Stimulated activated effector memory CD8-positive, alpha-beta T cell treated with anti-CD3 and anti-CD28 coated beads, Interleukin-12 subunit alpha, Interleukin-12 subunit beta, amount 100 ng/mL, for 72 hours (primary cell): ENCODE data around the gene FLT4.
A peak's percentile ranks its signal among the peaks of the same experiment; 100 is the strongest.

Experiments used
- ATAC-seq: fragments of 150-1000 bp; cut with Tn5 transposase; 2 replicates; pipeline ENCODE4 v1.10.0; 2021
- DNase-seq, 2 donors: peaks; one replicate each; pipeline ENCODE4 v3.0.0; 2021 to 2022; ENCODE audit warnings: low spot score in 2 of 2
- H3K27ac Mint-ChIP-seq: one replicate; pipeline ENCODE4 v1.8.0; 2022; ENCODE audit warnings: mild to moderate bottlenecking, mixed read lengths
- H3K36me3 Mint-ChIP-seq: one replicate; pipeline ENCODE4 v1.8.0; 2022; ENCODE audit warnings: mild to moderate bottlenecking, mixed read lengths
- H3K4me1 Mint-ChIP-seq: one replicate; pipeline ENCODE4 v1.8.0; 2022; ENCODE audit warnings: mixed read lengths
- H3K4me3 Mint-ChIP-seq: one replicate; pipeline ENCODE4 v1.8.0; 2022; ENCODE audit warnings: mild to moderate bottlenecking, mixed read lengths
- H3K9me3 Mint-ChIP-seq: one replicate; pipeline ENCODE4 v1.8.0; 2022; ENCODE audit warnings: mixed read lengths

FLT4 gene

DNA sequence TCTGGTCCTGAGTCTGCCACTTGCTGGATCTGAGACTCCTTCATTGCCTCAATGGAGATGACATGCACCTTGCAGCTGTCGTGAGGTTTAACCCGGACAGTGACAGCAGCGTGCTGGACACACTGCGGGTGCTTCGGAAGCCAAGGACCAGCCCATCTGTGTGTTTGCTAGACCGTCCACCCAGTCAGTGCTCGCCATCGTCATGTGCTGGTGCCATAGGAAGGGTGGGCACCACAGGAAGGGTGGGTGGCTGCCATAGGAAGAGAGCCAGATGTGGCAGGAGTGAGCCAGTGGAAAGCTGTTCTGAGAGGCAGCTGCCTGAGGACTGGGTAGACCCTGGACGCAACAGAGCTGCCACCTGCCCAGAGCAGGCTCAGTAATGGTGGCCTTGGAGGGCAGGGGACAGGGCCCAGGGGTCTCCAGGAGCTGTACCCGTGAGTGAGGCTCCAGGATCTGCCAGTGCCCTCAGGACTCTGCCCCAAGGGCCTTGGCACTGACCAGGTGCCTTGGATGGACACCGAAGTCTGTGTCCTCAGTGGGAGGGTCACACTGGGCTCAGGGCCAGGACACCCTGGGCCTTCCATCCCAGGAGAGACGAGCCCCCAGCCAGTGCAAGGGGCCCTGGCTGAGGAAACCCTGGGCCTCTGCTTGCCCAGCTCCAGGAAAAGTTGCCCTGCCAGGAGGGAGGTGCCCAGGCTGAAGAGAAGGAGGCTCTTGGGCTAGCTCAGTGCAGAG lies 21.8 kb downstream of the FLT4 start:
- Mint-ChIP-seq H3K9me3 (no peaks in the 10 kb centered on the region), H3K36me3 (no peaks in the 10 kb centered on the region), H3K4me3 (no peak overlapping the region), H3K27ac (no peak overlapping the region), H3K4me1 (peaks cover 17% of the 10 kb centered on the region)
- ATAC-seq (no peak), DNase-seq (no peak)

DNA sequence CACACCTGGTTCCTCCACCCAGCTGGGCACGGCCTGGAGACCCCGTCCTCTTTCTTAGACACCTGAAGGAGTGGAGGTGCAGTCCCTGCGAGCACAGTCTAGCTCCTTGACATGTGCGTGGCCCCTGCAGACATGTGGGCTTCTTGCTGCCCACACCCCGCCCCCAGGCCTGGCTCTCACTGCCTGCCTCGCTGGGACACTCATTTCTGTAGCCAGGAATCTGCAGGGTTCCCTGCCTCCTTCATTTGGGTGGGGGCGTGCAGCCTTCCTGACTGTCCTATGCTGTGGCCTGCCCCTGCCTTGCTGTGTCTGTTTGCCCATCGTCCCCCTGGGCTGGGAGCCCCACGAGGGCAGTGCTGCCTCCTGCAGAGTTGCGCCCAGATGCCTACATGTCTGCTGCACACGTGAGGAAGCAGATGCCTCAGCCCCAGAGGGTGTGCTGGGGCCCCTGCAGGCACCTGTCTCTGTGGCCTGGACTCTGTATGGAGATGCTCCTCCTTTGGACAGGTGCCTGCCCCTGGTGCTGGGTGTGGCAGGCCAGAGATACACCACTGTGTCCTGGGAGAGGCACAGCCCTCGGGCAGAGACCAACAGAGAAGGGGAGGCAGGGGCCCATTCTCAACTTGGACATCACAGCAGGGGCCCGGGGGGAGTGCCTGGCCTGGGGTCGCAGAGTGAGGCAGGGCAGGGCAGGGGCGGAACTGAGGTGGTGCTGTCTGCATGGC lies 22.6 kb downstream of the FLT4 start:
- DNase-seq, result no peak
- H3K36me3 Mint-ChIP-seq, result no peaks in the 10 kb centered on the region
- peaks cover 17% of the 10 kb centered on the region for H3K4me1 Mint-ChIP-seq
- H3K27ac Mint-ChIP-seq, result peak overlapping the region; percentile 34
- no peak for ATAC-seq
- H3K9me3 Mint-ChIP-seq, result no peaks in the 10 kb centered on the region
- H3K4me3 Mint-ChIP-seq, result no peak overlapping the region

DNA sequence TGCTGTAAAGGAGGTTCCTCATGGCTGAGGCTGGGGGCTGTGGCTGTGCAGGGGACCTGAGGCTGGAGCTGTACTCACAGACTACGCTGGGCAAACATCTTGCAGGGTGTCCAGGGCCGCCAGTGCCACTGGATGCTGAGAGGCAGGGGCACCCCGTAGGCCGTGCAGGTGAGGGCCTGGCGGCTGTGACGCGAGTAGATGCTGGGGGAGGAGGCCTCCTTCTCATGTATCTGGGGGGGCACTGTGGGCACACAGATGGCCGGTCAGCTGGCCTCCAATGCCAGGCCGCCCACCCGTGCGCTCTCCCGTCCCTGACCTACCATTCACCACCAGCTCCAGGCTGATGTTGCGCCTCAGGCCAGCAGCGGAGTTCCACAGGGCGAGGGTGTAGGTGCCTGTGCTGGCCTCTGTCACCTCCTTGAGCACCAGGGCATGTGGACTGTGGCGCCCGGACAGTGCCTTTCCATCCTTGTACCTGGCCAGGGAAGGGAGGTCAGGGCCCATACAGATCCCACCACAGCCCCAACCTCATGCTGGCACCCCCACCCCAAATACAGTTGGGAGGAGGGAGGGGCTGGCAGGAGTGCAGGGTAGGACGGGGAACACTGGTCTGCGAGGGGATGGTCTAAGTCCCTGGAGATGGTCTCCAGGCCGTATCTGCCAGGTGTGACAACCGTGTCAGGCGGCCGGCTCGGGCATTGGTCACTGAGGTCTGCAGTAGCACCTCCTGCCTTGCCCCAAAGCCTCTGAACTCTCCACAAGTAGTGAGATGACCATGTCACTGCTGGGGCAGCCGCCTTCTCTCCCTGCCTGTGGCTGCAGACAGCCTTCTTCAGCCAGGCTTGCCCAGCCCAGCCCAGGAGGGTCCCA lies 23.4 kb downstream of the FLT4 start:
- no peaks in the 10 kb centered on the region for H3K9me3 Mint-ChIP-seq
- H3K27ac Mint-ChIP-seq, result peak overlapping the region; percentile 67
- no peak for DNase-seq
- peaks cover 17% of the 10 kb centered on the region for H3K4me1 Mint-ChIP-seq
- no peak for ATAC-seq
- no peak overlapping the region for H3K4me3 Mint-ChIP-seq
- no peaks in the 10 kb centered on the region for H3K36me3 Mint-ChIP-seq

DNA sequence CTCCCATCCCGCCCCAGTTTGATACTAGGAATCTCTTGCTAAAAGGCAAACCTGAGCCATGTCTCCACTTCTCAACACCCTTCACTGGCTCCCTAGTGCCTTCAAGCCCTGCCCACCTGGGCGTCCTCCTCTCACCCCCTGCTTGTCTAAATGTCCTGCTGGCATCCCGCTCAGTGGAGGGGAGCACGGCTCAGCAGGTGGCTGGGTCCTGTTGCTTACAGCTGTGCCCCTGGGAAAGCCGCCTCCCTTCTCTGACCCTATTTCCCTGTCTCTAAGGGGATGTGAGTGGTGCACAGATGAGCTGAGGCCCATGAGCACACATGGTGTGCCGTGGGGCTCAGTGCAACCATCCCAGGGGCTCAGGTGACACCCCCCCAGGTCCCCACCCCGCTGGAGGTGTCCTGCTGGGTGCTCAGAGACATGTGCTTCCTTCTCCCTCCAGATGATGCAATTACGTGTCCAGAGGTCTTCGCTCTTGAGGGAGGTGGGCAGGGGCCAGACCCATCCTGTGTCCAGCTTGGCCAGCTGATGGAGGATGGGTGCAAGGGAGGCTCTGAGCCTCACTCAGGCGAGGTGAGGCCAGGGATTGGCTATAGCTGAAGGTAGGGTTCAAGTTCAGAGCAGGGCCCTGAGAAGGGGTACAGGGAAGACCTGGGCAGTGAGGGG lies 24.1 kb downstream of the FLT4 start:
- H3K36me3 Mint-ChIP-seq, result no peaks in the 10 kb centered on the region
- no peak for ATAC-seq
- H3K4me3 Mint-ChIP-seq, result no peak overlapping the region
- no peak for DNase-seq
- peak overlapping the region; percentile 67 for H3K27ac Mint-ChIP-seq
- H3K9me3 Mint-ChIP-seq, result no peaks in the 10 kb centered on the region
- H3K4me1 Mint-ChIP-seq, result peaks cover 17% of the 10 kb centered on the region

DNA sequence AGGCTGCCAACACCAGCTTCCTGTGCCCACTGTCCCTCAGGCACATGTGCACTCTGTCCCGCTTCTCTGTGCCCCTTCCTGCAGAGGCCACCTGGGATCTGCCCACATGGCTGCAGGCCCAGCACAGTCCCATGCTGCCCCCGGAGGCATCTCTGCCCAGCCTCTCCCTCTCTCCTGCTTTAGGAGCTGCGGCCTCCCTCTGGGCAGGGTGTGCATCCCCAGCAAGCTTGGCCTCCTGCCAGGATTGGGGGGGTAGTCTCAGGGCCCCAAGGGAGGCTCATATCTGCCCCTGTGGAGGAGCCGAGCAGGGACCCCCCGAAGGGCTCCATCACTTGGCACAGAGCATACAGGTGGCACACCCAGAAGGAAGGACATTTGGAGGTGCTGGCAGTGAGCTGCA lies 24.8 kb downstream of the FLT4 start:
- no peak for ATAC-seq
- Mint-ChIP-seq H3K36me3 (no peaks in the 10 kb centered on the region), H3K9me3 (no peaks in the 10 kb centered on the region), H3K4me3 (no peak overlapping the region), H3K27ac (peak overlapping the region; percentile 67), H3K4me1 (peaks cover 17% of the 10 kb centered on the region)
- no peak for DNase-seq

DNA sequence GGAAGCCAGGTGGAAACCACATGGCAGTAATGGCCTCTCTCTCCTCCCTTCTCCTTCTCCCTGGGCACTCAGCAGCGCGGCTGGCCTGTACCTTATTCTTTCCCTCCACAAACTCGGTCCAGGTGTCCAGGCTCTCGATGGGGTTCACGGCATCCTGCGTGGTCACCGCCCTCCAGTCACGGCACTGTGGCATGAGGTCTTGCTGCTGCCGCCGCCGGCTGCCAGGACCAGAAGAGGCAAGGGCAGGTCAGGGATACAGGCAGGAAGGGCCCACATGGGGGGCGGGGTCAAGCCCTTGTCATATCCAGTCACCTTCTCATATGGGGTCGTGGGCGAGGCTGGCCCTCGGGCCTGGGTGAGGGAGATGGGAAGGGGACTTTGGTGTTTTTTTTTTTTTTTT lies 25.6 kb downstream of the FLT4 start:
- H3K27ac Mint-ChIP-seq, result peak overlapping the region; percentile 67
- no peaks in the 10 kb centered on the region for H3K9me3 Mint-ChIP-seq
- peaks cover 17% of the 10 kb centered on the region for H3K4me1 Mint-ChIP-seq
- no peaks in the 10 kb centered on the region for H3K36me3 Mint-ChIP-seq
- ATAC-seq (no peak), DNase-seq (no peak)
- no peak overlapping the region for H3K4me3 Mint-ChIP-seq

DNA sequence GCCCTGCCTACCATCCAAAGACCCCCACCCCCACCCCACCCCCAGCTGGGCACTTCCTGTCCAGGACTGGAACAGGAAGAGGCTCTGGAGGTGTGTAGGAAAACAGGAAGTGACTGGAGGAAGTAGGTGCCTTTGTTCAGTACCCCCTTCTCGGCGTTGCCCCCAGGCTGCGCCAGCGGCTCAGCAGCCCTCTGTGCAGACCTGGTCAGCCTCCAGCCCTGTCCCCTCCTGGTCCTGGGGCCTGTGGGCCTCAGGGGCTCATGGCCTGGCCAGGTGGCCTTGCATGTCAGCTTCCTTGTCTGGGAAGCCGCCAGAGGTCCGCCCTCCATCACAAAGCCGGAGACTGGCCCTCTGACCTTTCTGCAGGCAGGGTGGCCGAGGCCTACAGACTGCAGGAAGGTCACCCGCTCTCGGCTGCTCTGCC lies 26.0 kb downstream of the FLT4 start:
- DNase-seq, result no peak
- peaks cover 17% of the 10 kb centered on the region for H3K4me1 Mint-ChIP-seq
- peak overlapping the region; percentile 67 for H3K27ac Mint-ChIP-seq
- ATAC-seq, result no peak
- H3K36me3 Mint-ChIP-seq, result no peaks in the 10 kb centered on the region
- H3K9me3 Mint-ChIP-seq, result no peaks in the 10 kb centered on the region
- H3K4me3 Mint-ChIP-seq, result no peak overlapping the region

DNA sequence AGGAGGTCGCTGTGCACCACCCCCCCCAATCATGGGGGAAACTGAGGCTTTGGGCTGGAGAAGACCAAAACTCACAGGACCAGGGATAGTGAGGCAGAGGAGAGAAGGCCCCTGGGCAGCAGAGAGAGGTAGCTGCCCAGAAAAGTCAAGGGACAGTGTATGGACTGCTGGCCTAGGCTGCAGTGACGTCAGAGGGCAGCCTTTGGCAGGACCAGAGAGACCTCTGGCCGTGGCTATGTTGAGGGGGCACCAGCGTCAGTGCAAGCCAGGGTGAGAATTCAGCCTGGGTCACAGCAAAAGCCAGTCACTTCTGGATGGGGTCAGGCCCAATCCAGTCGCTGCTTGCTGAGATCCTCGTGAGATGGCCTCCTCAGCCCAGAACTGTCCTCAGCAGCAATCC lies 26.5 kb downstream of the FLT4 start:
- no peak overlapping the region for H3K27ac Mint-ChIP-seq
- DNase-seq (no peak), ATAC-seq (no peak)

DNA sequence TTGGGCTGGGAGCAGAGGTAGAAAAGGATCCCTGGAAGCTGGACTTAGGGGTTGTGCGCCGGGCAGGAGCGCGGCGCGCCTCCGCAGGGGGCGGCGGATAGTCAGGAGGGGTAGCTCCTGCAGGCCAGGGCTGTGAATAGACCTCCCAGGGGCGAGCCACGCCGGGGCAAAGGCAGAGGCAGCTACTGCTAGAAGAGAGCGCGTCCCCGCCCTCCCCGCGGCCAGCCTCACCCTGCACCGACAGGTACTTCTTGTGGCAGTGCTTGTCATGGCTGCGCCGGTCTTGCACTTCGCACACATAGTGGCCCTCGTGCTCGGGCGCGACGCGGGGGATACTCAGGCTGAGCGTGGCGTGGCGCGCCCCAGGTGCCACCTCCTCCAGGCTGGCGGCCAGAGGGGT lies 28.1 kb downstream of the FLT4 start:
- no peaks in the 10 kb centered on the region for H3K36me3 Mint-ChIP-seq
- H3K27ac Mint-ChIP-seq, result no peak overlapping the region
- no peak for ATAC-seq
- no peaks in the 10 kb centered on the region for H3K9me3 Mint-ChIP-seq
- peaks cover 17% of the 10 kb centered on the region for H3K4me1 Mint-ChIP-seq
- no peak for DNase-seq
- no peak overlapping the region for H3K4me3 Mint-ChIP-seq

More for the DNA sequence above, 26.5 kb downstream of the FLT4 start:
- Mint-ChIP-seq H3K4me3 (no peak overlapping the region), H3K36me3 (no peaks in the 10 kb centered on the region), H3K4me1 (peaks cover 17% of the 10 kb centered on the region), H3K9me3 (no peaks in the 10 kb centered on the region)

DNA sequence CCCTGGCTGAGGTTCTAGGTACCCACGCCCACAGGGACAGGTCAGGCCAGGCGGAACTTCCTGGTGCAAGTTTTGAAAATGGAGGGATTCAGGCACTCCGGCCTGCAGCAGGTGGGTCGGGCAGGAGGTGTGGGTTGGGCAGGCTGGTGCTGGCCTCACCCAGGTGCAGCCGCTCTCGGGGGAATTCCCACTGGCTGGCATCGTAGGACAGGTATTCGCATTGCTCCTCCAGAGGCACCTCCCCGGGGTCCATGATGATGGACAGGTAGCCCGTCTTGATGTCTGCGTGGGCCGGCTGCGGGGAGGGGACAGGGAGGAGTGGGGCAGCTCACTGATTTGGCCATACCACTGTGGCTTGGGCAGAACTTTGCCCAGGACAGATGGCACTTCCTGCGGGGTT lies 29.4 kb downstream of the FLT4 start:
- no peak overlapping the region for H3K27ac Mint-ChIP-seq
- H3K4me3 Mint-ChIP-seq, result peak overlapping the region; percentile 33
- DNase-seq (no peak), ATAC-seq (no peak)
- H3K4me1 Mint-ChIP-seq, result peaks cover 13% of the 10 kb centered on the region
- no peaks in the 10 kb centered on the region for H3K36me3 Mint-ChIP-seq
- H3K9me3 Mint-ChIP-seq, result no peaks in the 10 kb centered on the region

DNA sequence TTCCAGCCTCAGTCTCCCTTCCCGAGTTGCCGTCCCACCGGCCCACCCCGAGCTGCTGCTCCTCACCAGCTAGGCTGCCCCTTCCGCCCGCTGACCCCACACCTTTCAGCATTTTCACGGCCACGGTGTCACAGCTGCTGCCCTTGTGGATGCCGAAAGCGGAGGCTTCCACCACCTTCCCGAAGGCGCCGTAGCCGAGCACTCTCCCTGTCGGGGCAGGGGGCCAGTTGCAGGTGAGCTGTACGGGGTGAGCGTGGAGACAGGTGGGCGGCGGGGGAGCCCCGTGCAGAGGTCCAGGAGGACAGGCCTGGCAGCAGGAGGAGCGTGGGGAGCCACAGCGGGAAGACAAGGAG lies 29.9 kb downstream of the FLT4 start:
- Mint-ChIP-seq H3K27ac (no peak overlapping the region), H3K4me3 (peak overlapping the region; percentile 33), H3K36me3 (no peaks in the 10 kb centered on the region), H3K4me1 (peaks cover 8% of the 10 kb centered on the region), H3K9me3 (no peaks in the 10 kb centered on the region)
- no peak for DNase-seq
- ATAC-seq, result no peak

DNA sequence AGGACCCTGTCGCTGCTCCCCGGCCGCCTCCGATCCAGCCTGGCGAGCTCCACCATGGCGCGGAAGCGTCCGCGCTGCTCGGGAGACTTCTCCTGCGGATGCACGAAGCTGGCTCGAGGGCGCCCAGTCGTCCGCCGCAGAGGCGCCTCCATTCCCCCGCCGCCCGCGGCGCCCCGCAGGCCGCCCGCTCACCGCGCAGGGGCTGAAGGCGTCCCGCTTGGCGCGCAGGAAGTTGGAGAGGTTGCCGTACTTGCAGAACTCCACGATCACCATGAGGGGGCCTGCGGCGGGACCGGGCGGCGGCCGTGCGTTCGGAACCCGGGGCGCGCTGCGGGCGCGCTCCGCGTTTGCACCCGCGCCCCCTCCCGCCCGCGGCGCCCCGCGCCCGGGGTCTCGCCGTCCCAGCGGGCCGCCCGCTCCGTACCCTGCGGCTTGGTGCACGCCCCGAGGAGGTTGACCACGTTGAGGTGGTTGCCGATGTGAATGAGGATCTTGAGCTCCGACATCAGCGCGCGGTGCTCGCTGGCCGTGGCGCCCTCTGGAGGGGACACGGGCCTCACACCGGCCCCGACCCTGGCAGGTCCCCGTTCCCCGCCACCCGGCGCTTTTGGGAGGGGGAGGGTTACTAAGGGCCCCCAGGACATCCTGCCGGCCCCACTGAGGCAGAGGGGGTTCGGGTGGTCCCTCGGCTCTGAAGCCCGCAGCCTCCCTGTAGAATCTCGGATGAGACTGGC lies 30.4 kb downstream of the FLT4 start:
- DNase-seq, result peak in 1 of 2 donors; percentile 61
- H3K4me3 Mint-ChIP-seq, result peak overlapping the region; percentile 33

DNA sequence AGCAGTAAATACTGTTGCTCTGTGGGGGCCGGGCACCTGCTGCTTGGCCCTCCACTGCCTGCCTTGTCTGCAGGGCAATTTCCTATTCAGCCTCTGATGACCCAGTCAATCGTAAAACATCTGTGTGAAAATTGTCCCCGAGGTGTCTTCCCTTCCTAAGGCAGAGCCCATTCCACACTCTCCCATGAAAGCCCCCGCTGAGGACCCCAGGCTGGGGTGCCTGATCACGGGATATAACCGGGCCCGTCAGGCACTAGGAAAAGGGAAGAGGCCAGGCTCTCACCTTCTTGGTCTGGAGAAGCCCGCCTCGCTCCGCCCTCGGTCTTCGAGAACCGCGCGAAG lies 30.9 kb downstream of the FLT4 start:
- DNase-seq (no peak), ATAC-seq (no peak)
- peak overlapping the region; percentile 33 for H3K4me3 Mint-ChIP-seq
- H3K9me3 Mint-ChIP-seq, result no peaks in the 10 kb centered on the region
- peaks cover under 1% of the 10 kb centered on the region for H3K4me1 Mint-ChIP-seq
- H3K27ac Mint-ChIP-seq, result no peak overlapping the region
- H3K36me3 Mint-ChIP-seq, result no peaks in the 10 kb centered on the region

More for the DNA sequence above, 30.4 kb downstream of the FLT4 start:
- Mint-ChIP-seq H3K36me3 (no peaks in the 10 kb centered on the region), H3K9me3 (no peaks in the 10 kb centered on the region), H3K27ac (no peak overlapping the region), H3K4me1 (peaks cover 6% of the 10 kb centered on the region)
- ATAC-seq, result peak; percentile 66

DNA sequence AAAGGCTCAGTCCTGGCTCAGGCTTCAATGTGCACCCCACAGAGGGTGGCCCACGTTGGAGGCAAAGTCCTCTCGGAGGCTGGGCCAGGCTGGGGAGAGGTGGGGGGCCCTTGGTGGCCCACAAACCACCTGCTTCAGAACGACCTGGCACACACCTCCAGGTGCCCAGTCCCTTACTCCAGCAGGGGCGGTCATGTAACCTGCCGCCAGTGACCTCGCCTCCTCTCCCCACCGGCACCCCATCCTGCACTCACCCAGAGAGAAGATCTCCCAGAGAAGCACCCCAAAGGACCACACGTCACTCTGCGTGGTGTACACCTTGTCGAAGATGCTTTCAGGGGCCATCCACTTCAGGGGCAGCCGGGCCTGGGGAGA lies 35.6 kb downstream of the FLT4 start:
- no peak for ATAC-seq
- no peaks in the 10 kb centered on the region for H3K9me3 Mint-ChIP-seq
- DNase-seq, result no peak

More for the DNA sequence above, 35.6 kb downstream of the FLT4 start:
- H3K36me3 Mint-ChIP-seq, result no peaks in the 10 kb centered on the region
- H3K27ac Mint-ChIP-seq, result no peak overlapping the region
- no peaks in the 10 kb centered on the region for H3K4me1 Mint-ChIP-seq
- no peak overlapping the region for H3K4me3 Mint-ChIP-seq
